ENCODE measurements around the gene CENPM. TPM values are rescaled to one million over a fixed set of nuclear protein-coding genes. Genes with fewer than 3 reads are reported as not detected.

The CENPM gene
- total RNA-seq, 1 donor from 2014 or later = 16.4 TPM

- Mint-ChIP-seq H3K9me3 (ENCODE audit: low read depth) (no peaks in the 10 kb centered on the region), H3K27me3 (peaks cover 31% of the 10 kb centered on the region), H3K36me3 (ENCODE audit: insufficient read depth) (peaks cover 1% of the 10 kb centered on the region), H3K4me1 (ENCODE audit: low read depth) (peaks cover 2% of the 10 kb centered on the region), H3K27ac (no peak overlapping the region), H3K4me3 (ENCODE audit: low read depth) (no peak overlapping the region)
- DNase-seq (ENCODE audit: low spot score, unreplicated experiment) = no peak
- no peak for TF ChIP-seq CTCF (IDR thresholded peaks at IDR 0.05; ENCODE audit: unreplicated experiment)
Observed at GRCh38 chr22:41928593-41929417, 18.1 kb downstream of the CENPM start.

- peaks cover 2% of the 10 kb centered on the region for H3K4me1 Mint-ChIP-seq (ENCODE audit: low read depth)
- H3K9me3 Mint-ChIP-seq (ENCODE audit: low read depth) = no peaks in the 10 kb centered on the region
- peaks cover 1% of the 10 kb centered on the region for H3K36me3 Mint-ChIP-seq (ENCODE audit: insufficient read depth)
- no peak overlapping the region for H3K27ac Mint-ChIP-seq
- DNase-seq (ENCODE audit: low spot score, unreplicated experiment) = no peak
- H3K27me3 Mint-ChIP-seq = peaks cover 40% of the 10 kb centered on the region
- H3K4me3 Mint-ChIP-seq (ENCODE audit: low read depth) = no peak overlapping the region
- no peak for TF ChIP-seq CTCF (IDR thresholded peaks at IDR 0.05; ENCODE audit: unreplicated experiment)
Observed at GRCh38 chr22:41927813-41928212, 19.1 kb downstream of the CENPM start.

- TF ChIP-seq CTCF (IDR thresholded peaks at IDR 0.05; ENCODE audit: unreplicated experiment) = peak; percentile 73
- no peak overlapping the region for H3K27ac Mint-ChIP-seq
- peaks cover 2% of the 10 kb centered on the region for H3K4me1 Mint-ChIP-seq (ENCODE audit: low read depth)
- no peak overlapping the region for H3K4me3 Mint-ChIP-seq (ENCODE audit: low read depth)
- H3K9me3 Mint-ChIP-seq (ENCODE audit: low read depth) = no peaks in the 10 kb centered on the region
- peaks cover 50% of the 10 kb centered on the region for H3K27me3 Mint-ChIP-seq
- peak; percentile 59 for DNase-seq (ENCODE audit: low spot score, unreplicated experiment)
- H3K36me3 Mint-ChIP-seq (ENCODE audit: insufficient read depth) = peaks cover 1% of the 10 kb centered on the region
Observed at GRCh38 chr22:41925783-41926460, 21.0 kb downstream of the CENPM start.

DNA sequence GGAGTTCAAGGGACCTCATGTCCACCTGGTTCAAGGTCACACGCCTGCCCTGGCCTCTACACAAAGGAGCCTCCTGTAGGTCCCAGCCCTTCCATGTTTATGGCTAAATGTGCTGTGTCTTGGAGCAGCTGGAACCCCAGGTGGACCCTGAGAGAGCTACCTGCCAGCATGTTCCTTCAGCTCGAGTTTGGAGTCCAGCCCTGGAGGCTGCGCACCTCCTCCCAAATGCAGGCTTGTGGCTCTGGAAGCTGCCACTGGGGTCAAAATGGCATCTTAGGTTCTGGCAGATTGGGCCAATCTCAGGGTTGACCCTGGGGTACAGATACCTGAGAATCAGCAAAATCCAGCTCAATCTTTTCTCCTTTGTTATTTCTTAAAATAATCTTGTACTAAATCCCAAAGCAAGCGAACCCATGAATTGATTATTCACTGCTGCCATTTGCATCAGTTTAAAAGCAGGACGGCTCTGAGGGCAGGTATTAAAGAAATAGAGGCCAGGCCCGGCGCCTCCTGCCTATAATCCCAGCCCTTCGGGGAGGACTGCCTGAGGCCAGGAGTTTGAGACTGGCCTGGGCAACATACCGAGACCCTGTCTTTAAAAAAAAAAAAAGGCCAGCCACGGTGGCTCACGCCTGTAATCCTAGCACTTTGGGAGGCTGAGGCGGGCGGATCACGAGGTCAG lies 23.2 kb downstream of the CENPM start:
- Mint-ChIP-seq H3K27me3 (peaks cover 60% of the 10 kb centered on the region), H3K27ac (no peak overlapping the region), H3K9me3 (ENCODE audit: low read depth) (no peaks in the 10 kb centered on the region), H3K4me1 (ENCODE audit: low read depth) (peaks cover 2% of the 10 kb centered on the region), H3K4me3 (ENCODE audit: low read depth) (no peak overlapping the region), H3K36me3 (ENCODE audit: insufficient read depth) (peaks cover 1% of the 10 kb centered on the region)
- DNase-seq (ENCODE audit: low spot score, unreplicated experiment) = no peak
- TF ChIP-seq CTCF (IDR thresholded peaks at IDR 0.05; ENCODE audit: unreplicated experiment) = no peak

DNA sequence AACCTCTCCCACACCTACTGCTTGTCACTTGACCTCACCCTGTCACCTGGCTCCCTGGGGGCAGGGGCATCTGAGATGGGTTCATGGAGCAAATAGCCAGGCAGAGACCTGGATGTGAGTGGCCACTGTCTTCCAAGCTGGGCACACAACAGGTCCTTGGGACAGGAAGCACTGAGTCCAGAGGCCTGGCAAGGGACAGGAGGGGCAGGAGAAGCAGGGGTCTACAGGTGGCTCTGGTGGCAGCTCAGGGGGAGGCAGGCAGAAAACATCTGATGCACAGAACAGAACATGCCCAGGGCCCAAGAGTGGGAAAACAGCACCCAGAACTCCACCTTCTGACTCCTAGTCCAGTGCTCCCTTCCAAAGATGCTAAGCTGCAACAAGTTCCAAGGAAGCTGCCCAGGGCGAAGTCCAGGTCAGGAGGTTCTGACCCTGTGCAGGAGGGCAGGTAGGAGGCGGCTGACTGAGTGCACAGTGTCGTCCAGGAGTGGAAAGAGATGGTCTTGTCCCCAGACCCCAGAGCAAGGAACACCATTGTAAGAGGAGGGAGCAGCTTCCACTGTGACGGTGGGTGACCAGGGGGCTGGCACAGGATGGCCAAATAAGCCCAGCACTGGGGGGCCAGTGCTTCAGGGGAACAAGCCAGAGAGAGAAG lies 23.9 kb downstream of the CENPM start:
- no peak for TF ChIP-seq CTCF (IDR thresholded peaks at IDR 0.05; ENCODE audit: unreplicated experiment)
- DNase-seq (ENCODE audit: low spot score, unreplicated experiment) = no peak
- H3K27ac Mint-ChIP-seq = no peak overlapping the region
- H3K36me3 Mint-ChIP-seq (ENCODE audit: insufficient read depth) = peaks cover 1% of the 10 kb centered on the region
- no peaks in the 10 kb centered on the region for H3K9me3 Mint-ChIP-seq (ENCODE audit: low read depth)
- peaks cover under 1% of the 10 kb centered on the region for H3K4me1 Mint-ChIP-seq (ENCODE audit: low read depth)
- no peak overlapping the region for H3K4me3 Mint-ChIP-seq (ENCODE audit: low read depth)
- H3K27me3 Mint-ChIP-seq = peaks cover 63% of the 10 kb centered on the region
